GM03348 (cell line): ENCODE data around the gene DIP2A.
A peak's percentile ranks its signal among the peaks of the same experiment; 100 is the strongest.
"Not testable (repeated sequence)": the region's sequence is repeated elsewhere in the genome, so short reads cannot be mapped to it uniquely, and the experiment has no call there.

Source experiments
- DNase-seq: peaks from one replicate; pipeline ENCODE4 v3.0.0; 2012; ENCODE audit warnings: low spot score

Gene DIP2A

DNA sequence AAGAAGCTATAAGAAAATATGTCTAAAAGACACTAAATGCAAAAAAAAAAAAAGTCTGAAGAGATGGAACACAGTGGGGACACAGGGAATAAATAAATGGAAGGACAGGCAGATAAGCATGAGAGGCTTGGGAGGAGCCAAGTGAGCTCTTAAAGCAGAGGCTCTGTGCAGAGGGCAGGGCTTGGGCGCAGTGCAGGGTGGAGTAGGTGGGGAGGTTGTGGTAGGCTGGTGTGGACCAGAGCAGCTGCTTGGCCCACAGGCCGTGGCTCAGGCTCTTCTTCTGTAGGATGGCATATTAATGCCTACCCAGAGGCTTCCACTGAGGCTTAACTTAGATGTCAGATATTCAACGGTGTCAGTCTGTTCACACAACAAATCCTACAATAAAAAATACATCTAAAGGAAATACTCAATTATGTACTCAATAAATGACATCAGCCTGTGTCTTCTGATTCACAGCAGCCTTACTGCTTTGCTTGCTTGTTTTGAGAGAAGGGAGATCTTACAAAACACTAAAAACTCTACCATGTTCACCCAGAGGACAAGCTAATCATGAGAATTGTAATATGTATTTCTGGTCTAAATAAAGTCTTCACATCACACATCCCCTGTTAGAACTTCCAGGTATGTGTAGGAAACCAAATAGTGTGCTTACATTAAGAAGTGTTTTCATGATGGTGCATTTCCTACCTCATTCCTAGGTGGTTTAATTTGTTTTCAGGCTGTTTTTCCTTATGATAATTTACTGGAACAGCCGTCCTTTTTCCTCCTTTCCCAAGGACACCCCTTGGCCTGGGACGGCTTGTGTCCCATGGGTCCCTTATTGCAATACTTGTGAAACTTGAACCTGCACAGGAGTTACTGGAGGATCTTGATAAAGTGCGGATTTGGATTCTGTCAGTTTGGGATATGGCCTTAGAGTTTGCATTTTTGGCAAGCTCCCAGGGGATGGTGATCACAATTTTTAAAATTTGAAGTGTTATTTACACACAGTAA, 24.9 kb downstream of the DIP2A start:
- peak; percentile 13 for DNase-seq

DNA sequence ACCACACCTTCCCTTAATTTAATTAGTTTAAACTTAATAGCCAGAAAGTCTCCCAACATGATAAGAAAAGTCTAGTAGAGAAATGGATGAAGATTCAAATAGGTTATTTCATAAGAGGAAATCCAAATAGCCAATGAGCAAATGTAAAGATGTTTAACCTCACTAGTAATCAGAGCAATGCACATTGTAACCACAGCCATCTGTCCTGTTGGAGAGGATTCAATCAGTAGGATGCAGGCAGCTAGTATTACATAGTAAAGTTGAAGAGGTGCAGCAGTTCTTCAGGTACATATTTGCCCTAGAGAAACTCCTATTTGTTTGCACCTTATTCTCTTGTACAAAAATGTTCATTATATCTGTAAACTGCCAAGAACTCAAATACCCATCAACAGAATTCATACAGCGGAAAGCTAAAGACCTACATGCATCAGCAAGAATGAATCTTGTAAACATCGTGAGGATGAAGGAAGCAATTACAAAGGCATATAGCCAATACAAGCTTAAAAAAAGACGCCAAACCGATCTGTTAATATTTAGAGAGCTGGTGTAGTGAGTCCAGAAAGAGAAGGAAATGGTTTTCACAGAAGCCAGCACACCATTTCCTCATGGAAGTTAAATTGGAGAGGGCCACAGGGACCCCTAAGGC, 27.9 kb downstream of the DIP2A start:
- no peak for DNase-seq

DNA sequence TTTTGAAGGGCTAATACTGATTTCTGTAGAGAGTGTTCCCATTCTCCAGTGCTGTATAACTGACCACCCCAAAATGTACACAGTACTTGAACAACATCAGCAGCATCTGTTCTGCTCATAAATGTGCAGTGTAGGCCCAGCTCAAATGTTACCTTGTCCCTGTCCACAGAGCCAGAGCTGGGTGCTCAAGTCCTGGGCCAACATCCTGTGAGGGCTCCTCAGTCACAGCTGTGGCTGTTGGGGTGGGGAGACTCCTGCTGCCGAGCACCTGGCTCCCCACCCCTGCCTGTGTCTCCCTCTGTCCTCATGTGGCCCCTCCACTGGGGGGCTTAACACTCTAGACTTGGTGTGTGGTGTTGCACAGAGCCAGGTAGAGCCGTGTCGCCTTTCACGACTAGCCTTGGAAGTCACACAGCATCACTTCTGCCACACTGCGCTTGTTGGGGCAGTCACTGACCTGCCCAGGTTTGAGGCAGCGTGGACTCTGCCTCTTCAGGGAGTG, 30.5 kb downstream of the DIP2A start:
- no peak for DNase-seq

GRCh38 chr21:46489800-46490199, 31.1 kb downstream of the DIP2A start:
- DNase-seq: no peak

GRCh38 chr21:46491553-46491952, 32.9 kb downstream of the DIP2A start:
- DNase-seq: no peak

DNA sequence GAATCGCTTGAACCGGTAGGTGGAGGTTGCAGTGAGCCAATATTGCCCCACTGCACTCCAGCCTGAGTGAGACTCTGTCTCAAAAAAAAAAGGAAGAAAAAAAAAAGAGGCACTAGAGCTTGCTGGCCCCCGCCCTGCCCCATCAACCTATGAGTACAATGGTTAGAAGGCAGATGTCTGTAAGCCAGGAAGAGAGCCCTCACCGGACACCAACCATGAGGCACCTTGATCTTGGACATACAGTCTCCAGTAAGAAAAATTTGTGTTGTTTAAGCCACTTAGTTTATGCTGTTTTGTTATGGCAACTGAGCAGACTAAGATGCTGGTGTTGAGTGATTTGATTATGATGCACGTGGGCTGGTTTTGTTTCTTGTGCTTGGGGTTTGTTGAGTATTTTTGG, 34.2 kb downstream of the DIP2A start:
- no peak for DNase-seq

DNA sequence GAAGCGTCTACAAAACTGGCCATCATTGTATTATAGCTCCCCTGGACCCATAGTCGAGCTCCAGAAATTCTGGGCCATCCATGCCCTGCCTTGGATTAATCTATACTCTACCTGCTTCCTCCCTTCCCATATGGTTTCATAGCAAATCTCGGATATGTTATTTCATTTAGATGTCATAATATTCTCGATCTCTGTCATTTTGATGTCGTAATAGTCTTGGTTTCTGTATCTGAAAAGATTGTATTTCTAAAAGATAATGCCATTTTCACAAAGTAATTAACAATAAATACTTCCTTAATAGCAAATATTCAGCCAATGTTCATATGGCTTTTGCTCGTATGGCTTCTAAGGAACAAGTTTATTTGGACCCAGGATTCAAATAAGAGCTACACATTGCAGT, 35.1 kb downstream of the DIP2A start:
- DNase-seq: no peak

DNA sequence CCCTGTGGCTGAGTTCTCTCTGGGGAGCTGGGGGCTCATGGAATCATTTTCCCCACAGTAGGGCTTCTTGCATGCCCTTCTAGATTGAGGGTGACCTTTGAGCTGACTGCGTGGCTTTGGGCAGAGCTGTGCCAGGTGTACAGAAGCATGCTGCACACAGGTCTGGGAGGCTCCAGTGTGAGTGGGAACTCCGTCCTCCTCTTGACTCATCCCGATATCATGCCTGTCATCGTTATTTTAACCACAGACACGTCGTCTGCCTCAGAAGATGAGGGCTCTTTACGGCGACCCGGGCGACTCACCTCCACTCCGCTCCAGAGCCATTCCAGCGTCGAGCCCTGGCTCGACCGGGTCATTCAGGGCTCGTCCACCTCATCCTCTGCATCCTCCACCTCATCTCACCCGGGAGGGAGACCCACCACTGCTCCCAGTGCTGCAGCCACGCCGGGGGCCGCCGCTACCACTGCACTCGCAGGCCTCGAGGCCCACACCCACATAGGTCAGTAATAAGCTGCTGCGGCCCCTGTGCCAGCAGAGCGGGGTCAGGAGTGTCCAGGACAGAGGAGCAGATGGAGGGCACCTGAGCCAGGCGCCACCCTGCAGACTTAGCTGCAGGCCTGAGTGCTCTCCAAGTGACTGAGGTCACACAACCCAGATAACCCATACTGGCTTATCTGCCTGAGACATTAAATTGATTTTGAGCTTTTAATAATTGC, 39.8 kb downstream of the DIP2A start:
- DNase-seq: no peak

- peak; percentile 28 for DNase-seq
Observed at GRCh38 chr21:46500224-46500861, 41.7 kb downstream of the DIP2A start.

GRCh38 chr21:46503922-46504550, 45.3 kb downstream of the DIP2A start:
- no peak for DNase-seq

DNA sequence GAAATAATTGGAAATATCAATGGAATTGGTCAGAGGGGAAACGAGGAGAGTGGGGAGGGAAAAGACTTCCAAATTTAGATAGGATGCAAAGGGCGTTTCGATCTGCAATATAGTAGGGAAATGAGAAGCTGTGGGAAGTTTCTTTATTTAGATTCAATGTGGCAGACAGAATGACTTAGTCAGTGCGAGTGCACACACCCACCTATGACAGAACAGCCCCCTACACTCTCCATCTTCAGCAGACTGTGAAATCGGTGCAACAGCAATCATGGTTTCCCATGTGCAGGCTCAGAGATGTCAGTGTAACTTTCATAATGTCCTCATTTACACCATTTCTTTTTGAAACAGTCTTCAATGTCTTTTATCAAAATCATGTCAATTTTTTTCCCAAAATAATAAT, 46.0 kb downstream of the DIP2A start:
- no peak for DNase-seq

DNA sequence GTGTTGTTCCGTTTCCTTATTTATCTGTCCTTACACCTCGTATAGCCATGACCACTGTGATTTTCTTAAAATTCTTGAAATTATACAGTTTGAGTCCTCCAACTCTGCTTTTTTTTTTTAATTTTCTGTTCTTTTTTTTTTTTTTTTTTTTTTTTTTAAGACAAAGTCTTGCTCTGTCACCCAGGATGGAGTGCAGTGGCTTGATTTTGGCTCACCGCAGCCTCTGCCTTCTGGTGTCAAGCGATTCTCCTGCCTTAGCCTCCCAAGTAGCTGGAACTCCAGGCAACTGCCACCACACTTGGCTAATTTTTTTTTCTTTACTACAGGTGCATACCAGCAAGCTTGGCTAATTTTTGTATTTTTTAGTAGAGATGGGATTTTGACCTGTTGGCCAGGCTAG, 48.9 kb downstream of the DIP2A start:
- no peak for DNase-seq

- peak; percentile 20 for DNase-seq
Observed at GRCh38 chr21:46509741-46510502, 51.2 kb downstream of the DIP2A start.

GRCh38 chr21:46515109-46515508, 56.4 kb downstream of the DIP2A start:
- DNase-seq: peak; percentile 35

DNA sequence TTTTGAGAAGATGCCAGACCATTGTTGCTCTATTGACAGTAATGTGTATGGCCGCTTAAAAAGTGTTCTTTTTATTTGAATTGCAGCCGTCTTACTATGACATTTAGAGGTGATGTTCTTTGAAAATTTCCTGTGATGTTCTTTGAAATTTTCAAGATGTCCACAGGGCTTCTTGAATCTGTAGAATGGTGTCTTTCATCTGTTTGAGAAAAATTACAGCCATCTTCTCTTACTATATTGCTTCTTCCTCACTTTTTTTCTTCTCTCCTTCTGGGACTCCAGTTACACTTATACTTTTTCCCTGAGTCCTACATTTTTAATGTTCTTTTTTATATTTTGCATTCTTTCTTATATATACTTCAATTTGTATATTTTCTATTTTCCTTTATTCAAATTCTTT, 57.4 kb downstream of the DIP2A start:
- DNase-seq: no peak

- DNase-seq: no peak
Observed at GRCh38 chr21:46517361-46517760, 58.7 kb downstream of the DIP2A start.

DNA sequence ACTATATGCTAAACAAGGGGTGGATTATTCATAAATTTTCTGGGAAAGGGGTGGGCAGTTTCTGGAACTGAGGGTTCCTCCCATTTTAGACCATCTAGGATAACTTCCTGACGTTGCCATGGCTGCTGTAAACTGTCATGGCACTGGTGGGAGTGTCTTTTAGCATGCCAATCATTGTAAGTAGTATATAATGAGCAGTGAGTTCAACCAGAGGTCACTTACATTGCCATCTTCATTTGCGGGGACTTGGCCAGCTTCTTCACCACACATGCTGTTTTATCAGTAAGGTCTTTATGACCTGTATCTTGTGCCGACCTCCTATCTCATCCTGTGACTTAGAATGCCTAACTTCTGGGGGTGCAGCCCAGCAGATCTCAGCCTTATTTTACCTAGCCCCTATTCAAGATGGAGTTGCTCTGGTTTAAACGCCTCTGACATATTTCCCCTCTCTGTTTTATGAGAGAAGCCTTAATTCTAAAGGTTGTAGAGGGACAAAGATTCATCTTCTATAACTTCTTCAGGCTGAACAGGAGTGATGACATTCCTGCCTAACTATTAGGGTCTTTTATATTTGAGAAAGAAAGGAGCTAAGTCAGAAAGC, 60.4 kb downstream of the DIP2A start:
- no peak for DNase-seq

DNA sequence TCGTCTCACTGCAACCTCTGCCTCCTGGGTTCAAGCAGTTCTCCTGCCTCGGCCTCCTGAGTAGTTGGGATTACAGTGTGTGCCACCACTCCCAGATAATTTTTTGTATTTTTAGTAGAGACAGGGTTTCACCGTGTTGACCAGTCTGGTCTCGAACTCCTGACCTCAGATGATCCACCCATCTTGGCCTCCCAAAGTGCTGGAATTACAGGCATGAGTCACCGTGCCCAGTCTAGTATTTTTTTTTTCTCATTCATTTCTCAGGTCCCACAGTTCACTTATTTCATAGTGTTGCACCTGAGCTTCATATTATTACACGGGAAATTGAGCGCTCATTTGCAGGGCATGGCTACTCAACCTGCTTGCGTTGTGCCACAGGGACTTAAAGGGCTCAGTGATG, 68.7 kb downstream of the DIP2A start:
- not testable (repeated sequence) for DNase-seq

DNA sequence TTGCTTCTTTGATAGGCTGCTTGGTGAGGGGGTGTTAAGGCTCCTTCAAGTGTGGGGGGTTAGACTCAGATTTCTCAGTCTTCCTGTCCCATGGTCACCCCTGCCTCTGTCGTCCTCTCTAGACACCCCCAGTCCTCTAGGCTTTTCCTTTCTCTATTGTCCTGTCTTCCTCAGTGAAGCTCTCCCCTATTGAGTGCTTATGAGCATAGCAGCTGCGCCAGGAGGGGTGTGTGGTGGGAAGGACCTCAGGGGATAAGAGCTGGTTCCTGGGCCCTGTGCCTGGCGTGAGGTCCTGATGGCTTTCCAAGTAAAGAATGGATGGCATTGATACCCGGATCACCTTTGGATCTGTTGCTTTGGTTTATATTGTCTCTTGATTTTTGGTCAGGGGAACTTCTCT, 69.1 kb downstream of the DIP2A start:
- no peak for DNase-seq

DNA sequence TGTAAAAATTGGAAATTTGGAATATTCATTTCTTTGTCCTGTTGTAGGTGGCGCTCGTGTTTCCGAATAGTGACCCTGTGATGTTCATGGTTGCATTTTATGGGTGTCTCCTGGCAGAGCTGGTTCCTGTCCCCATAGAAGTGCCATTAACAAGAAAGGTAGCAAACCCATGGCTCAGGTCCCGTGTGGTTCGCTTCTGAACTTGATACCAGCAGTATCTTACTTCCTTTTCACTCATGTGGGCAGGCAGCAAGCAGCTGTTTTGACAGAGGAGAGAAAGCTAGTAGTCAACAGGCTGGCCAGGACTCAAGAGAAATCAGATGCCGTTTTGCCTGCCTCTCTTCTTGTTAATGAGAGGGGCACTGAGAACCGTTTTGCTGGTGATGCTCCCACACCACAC, 73.4 kb downstream of the DIP2A start:
- no peak for DNase-seq
